SU-DHL-6 (cell line): Measurements from ENCODE around the gene DNAL4.

ENCODE experiments used
- H2AFZ ChIP-seq: fragments of 200-600 bp; sonication (generic); 2 replicates; pipeline ENCODE4 v1.6.1; 2014; ENCODE audit warnings: low read depth, mild to moderate bottlenecking, moderate library complexity, mixed read lengths, antibody characterized with exemption, low read length; ENCODE audit not compliant: severe bottlenecking
- H3F3A ChIP-seq: fragments of 200-600 bp; shearing (Covaris generic); 2 replicates; pipeline ENCODE4 v1.6.0; 2016; ENCODE audit warnings: antibody characterized with exemption, mild to moderate bottlenecking; ENCODE audit not compliant: insufficient read depth
- H3K27ac ChIP-seq: fragments of 200-600 bp; sonication (generic); 2 replicates; pipeline ENCODE4 v1.5.1; 2016; ENCODE audit warnings: low read depth, mild to moderate bottlenecking, low read length, moderate library complexity, mixed read lengths
- H3K27me3 ChIP-seq: fragments of 200-600 bp; sonication (generic), shearing (Covaris generic); 2 replicates; pipeline ENCODE4 v1.6.0; 2014; ENCODE audit warnings: mild to moderate bottlenecking, low read length
- H3K36me3 ChIP-seq: fragments of 200-600 bp; sonication (generic); 2 replicates; pipeline ENCODE4 v1.6.1; 2014; ENCODE audit warnings: mild to moderate bottlenecking, low read length, mixed read lengths
- H3K4me2 ChIP-seq: fragments of 300-600, 200-600 bp; shearing (Covaris generic), sonication (generic); 2 replicates; pipeline ENCODE4 v1.6.0; 2014; ENCODE audit warnings: low read length, low read depth, mild to moderate bottlenecking; ENCODE audit not compliant: poor library complexity, severe bottlenecking
- H3K4me3 ChIP-seq: fragments of 200-600 bp; sonication (generic); 2 replicates; pipeline ENCODE4 v1.5.1; 2014; ENCODE audit warnings: antibody characterized with exemption, low read length, mild to moderate bottlenecking, mixed read lengths; ENCODE audit not compliant: insufficient read depth, poor library complexity, severe bottlenecking
- H3K79me2 ChIP-seq: fragments of 200-600 bp; sonication (generic); 2 replicates; pipeline ENCODE4 v1.6.1; 2014; ENCODE audit warnings: mild to moderate bottlenecking, low read length, moderate library complexity; ENCODE audit not compliant: insufficient read depth
- H3K9ac ChIP-seq: fragments of 200-600 bp; sonication (generic); 2 replicates; pipeline ENCODE4 v1.7.0; 2014; ENCODE audit warnings: mild to moderate bottlenecking, low read length
- H3K9me2 ChIP-seq: fragments of 200-600 bp; sonication (generic); replicated peaks from 2 replicates; pipeline ENCODE4 v1.6.1; 2014; ENCODE audit warnings: low read length; ENCODE audit not compliant: insufficient read depth
- H3K9me3 ChIP-seq: fragments of 200-600 bp; sonication (generic); 2 replicates; pipeline ENCODE4 v1.6.1; 2014; ENCODE audit warnings: low read length, mixed read lengths; ENCODE audit not compliant: insufficient read depth
- H4K20me1 ChIP-seq: fragments of 200-600 bp; sonication (generic); 2 replicates; pipeline ENCODE4 v1.6.1; 2014; ENCODE audit warnings: low read depth, mild to moderate bottlenecking, antibody characterized with exemption, low read length, moderate library complexity, mixed read lengths
- EZH2phosphoT487 ChIP-seq: fragments of 200-600 bp; sonication (generic), shearing (Covaris generic); conservative IDR thresholded peaks from 2 replicates; pipeline ENCODE4 v1.6.1; 2018; ENCODE audit warnings: mild to moderate bottlenecking, antibody characterized with exemption, low read length, moderate library complexity, mixed read lengths
- TF ChIP-seq, protein P1 (sequence below): fragments of 200-600 bp; sonication (generic); IDR thresholded peaks from one replicate; pipeline ENCODE4 v1.5.1; 2017; ENCODE audit warnings: antibody characterized with exemption, mild to moderate bottlenecking, low read length, moderate library complexity; ENCODE audit not compliant: insufficient read depth, poor library complexity, severe bottlenecking

The DNAL4 gene

DNA sequence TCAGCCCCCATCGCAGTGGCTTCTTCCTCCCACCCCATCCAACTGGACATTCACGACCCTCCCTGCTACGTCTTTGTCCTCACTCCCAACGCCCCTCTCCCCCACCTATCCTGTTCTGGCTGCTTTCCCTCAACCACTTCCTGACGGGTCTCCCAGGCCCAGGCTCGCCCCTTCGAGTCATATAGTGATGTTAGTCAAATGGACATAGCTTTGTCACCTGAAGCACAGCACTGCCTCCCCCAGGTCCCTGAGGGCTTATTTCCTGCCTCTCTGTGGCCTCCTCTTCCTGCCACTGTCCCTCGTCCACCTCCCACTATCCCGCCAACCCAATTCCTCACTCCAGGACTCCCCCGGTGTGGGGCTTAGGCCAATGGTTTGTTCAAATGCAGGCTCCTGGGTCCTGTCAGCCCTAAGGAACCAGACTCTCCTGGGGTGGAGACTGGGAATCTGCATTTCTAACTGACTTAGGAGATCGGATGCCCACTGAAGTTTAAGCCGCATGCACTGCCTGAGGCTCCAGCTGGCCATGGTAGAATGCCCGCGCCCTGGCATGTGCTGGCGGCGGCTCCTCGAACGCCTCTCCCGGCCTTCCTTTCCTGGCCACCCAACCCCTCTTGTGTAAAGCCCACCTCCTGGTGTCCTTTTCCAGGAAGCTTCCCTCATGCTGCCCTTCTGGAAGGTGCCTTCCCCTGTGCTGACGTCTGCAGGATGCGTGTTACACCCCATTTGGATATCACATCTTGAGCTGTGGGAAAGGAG lies 56.5 kb downstream of the DNAL4 start:
- Histone ChIP-seq H3F3A (peaks cover 9% of the 10 kb centered on the region; the same call in 1 of the 2 replicates), H3K79me2 (no peaks in the 10 kb centered on the region), H3K9ac (no peak overlapping the region), H4K20me1 (no peaks in the 10 kb centered on the region), H3K9me2 (no peaks in the 10 kb centered on the region), H3K27ac (no peak overlapping the region), H3K36me3 (no peaks in the 10 kb centered on the region; the same call in 1 of the 2 replicates), H3K4me2 (no peak overlapping the region), H3K27me3 (no peaks in the 10 kb centered on the region), H2AFZ (no peak overlapping the region), H3K9me3 (no peaks in the 10 kb centered on the region), H3K4me3 (no peak overlapping the region)
- TF ChIP-seq, protein P1, sequence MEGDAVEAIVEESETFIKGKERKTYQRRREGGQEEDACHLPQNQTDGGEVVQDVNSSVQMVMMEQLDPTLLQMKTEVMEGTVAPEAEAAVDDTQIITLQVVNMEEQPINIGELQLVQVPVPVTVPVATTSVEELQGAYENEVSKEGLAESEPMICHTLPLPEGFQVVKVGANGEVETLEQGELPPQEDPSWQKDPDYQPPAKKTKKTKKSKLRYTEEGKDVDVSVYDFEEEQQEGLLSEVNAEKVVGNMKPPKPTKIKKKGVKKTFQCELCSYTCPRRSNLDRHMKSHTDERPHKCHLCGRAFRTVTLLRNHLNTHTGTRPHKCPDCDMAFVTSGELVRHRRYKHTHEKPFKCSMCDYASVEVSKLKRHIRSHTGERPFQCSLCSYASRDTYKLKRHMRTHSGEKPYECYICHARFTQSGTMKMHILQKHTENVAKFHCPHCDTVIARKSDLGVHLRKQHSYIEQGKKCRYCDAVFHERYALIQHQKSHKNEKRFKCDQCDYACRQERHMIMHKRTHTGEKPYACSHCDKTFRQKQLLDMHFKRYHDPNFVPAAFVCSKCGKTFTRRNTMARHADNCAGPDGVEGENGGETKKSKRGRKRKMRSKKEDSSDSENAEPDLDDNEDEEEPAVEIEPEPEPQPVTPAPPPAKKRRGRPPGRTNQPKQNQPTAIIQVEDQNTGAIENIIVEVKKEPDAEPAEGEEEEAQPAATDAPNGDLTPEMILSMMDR: no peak
- TF ChIP-seq EZH2phosphoT487: no peak

DNA sequence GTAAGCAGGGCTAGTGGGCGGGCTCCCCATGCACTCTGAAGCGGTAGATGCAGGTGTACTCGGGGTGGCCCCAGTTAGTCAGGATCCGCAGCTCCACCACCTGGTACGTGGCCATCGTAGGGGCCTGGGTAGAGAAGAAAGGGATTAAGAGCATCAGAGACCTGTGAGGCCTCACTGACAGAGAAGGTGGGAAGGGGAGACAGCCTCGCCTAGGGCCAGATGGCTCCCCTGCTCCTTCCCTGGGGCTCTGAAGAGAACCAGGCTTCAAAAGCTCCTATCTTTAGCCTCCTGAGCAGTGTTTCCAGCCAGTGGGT lies 57.7 kb downstream of the DNAL4 start:
- H3K9ac ChIP-seq: no peak overlapping the region
- H3K9me2 ChIP-seq: no peaks in the 10 kb centered on the region
- H3K36me3 ChIP-seq: no peaks in the 10 kb centered on the region; the same call in 1 of the 2 replicates
- H3K9me3 ChIP-seq: no peaks in the 10 kb centered on the region
- H2AFZ ChIP-seq: no peak overlapping the region
- no peaks in the 10 kb centered on the region for H3K79me2 ChIP-seq
- no peaks in the 10 kb centered on the region for H3K27me3 ChIP-seq
- TF ChIP-seq EZH2phosphoT487: no peak
- TF ChIP-seq, protein P1: no peak
- H4K20me1 ChIP-seq: no peaks in the 10 kb centered on the region
- no peak overlapping the region for H3K4me3 ChIP-seq
- H3F3A ChIP-seq: peaks cover 9% of the 10 kb centered on the region; the same call in 1 of the 2 replicates
- H3K27ac ChIP-seq: no peak overlapping the region
- no peak overlapping the region for H3K4me2 ChIP-seq

DNA sequence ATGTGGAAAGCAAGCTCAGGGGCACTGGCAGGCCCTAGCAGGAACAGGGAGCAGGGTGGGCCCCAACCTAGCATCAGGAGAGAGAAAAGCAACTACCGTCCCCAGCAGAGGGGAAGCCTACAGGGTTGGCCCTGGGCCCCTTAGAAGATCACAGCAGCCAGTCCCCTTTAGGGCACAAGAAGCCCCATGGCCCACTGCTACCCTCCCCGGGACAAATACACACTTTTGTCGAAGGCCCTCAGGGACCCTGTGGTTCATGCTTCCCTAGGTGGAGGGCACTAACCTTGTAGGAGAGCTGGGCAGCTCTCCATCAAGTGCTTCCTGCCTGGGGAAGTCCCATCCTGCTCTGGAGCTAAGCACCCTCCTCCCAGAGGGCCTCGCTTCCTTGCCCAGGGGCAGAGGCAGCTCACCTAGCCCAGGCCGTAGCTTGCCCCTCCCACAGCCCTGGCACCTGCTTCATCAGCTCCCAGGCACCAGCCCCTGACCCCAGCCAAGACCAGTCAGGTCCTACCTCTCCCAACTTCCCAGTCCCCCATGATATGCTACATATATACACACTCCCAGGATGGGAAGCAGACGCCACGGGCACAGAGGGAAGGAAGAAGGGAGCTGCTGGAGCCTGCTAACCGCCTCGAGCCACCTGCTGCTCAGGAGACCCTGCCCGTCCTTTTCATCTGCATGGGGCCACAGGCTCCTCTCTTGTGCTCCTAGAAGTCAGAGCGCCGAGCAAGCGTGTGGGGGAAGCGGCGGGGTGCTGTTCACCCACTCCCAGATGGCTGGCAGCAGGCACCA lies 58.3 kb downstream of the DNAL4 start:
- no peak overlapping the region for H3K27ac ChIP-seq
- no peak for TF ChIP-seq EZH2phosphoT487
- TF ChIP-seq, protein P1: no peak
- H4K20me1 ChIP-seq: no peaks in the 10 kb centered on the region
- no peaks in the 10 kb centered on the region; the same call in 1 of the 2 replicates for H3K36me3 ChIP-seq
- no peak overlapping the region for H3K4me3 ChIP-seq
- no peaks in the 10 kb centered on the region for H3K9me2 ChIP-seq
- no peaks in the 10 kb centered on the region for H3K9me3 ChIP-seq
- no peak overlapping the region for H2AFZ ChIP-seq
- H3K4me2 ChIP-seq: no peak overlapping the region
- no peak overlapping the region for H3K9ac ChIP-seq
- no peaks in the 10 kb centered on the region for H3K79me2 ChIP-seq
- H3F3A ChIP-seq: peaks cover 9% of the 10 kb centered on the region; the same call in 1 of the 2 replicates
- no peaks in the 10 kb centered on the region for H3K27me3 ChIP-seq
